GM19395 (cell line): Measurements from ENCODE around the gene CYBC1.

Source experiments
- ATAC-seq: cut with Tn5 transposase; IDR thresholded peaks from one replicate; pipeline ENCODE4 v1.9.1; 2021; ENCODE audit warnings: mild to moderate bottlenecking, moderate library complexity; ENCODE audit not compliant: unreplicated experiment

The CYBC1 gene

DNA sequence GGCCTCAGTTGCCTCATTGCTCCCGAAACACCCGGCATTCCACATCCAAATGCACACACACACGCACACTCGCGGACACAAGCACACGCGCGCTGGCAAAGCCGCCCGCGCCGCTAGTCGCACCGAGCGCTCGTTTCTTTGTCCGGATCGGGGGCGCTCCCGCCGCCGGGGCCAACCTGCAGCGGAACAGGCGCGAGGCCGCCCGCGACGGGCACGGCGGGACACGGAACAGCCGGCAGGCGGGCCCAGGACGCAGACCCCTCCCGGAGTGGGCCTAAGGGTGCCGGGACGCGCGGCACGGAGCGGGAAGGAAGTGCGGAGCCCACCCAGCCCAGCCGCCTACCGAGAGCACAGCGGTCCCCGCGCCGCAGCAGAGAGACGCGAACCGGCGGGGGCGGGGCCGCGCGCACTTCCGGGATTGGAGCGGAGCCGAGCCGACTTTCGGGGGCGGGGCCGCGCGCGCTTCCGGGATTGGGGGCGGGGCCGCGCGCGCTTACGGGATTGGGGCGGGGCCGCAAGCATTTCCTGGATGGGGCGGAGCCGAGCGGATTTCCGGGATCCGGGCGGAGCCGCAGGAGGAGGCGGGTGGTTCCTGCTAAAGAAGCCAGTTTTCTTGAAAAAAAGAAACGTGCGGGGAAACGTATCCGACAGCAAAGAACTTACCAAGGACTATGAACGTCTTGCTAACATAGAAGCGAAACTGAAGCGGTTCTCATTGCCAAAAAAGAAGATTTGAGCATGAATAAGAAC, at the start of gene CYBC1:
Gene CYBC1, minus strand, starts transcription at position 396 of the 750 bp plus-strand sequence. CDS start 1,498 bp downstream, outside the sequence.
- ATAC-seq = peak; percentile 45

DNA sequence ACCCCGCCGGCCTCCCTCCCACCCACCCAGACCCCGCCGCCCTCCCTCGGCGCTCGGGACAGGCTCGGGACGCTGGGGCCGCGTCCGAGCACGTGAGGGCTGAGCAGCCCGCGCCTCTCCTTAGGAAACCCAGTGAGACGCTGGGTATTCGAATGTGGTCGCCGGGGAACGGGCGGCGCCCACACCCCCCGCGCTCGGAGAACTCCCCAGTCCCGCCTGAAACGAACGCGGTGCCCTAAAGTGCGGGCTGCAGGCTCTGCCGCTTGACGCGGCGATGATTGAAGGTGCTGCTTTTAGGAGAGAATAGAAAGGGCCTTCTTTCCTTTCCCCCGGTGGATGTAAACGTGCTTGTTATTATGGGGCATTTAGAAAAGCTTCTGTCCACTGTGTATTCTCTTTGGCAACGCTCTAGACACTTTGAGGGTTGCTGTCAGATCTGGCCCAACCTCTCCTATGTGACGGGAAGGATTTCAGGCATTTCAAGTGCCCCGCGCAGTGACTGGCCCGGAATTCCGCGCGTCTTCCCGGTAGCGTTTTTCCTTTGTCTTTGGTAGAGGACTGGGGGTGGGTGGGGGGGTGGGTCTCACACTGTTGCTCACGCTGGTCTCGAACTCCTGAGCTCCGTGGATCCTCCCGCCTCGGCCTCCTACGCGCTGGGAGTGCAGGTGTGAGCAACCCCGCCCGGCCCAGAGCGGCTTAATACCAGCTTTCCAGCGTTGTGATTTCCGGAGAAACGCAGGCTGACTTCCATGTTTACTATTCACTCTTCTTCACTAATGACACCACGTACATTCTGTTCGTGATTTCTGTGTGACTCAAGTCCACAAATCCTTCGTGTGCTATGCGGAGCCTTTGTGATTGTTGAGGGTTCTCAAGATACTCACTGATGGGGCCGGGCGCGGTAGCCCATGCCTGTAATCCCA, 47.2 kb upstream of the CYBC1 start:
- peak; percentile 6 for ATAC-seq

DNA sequence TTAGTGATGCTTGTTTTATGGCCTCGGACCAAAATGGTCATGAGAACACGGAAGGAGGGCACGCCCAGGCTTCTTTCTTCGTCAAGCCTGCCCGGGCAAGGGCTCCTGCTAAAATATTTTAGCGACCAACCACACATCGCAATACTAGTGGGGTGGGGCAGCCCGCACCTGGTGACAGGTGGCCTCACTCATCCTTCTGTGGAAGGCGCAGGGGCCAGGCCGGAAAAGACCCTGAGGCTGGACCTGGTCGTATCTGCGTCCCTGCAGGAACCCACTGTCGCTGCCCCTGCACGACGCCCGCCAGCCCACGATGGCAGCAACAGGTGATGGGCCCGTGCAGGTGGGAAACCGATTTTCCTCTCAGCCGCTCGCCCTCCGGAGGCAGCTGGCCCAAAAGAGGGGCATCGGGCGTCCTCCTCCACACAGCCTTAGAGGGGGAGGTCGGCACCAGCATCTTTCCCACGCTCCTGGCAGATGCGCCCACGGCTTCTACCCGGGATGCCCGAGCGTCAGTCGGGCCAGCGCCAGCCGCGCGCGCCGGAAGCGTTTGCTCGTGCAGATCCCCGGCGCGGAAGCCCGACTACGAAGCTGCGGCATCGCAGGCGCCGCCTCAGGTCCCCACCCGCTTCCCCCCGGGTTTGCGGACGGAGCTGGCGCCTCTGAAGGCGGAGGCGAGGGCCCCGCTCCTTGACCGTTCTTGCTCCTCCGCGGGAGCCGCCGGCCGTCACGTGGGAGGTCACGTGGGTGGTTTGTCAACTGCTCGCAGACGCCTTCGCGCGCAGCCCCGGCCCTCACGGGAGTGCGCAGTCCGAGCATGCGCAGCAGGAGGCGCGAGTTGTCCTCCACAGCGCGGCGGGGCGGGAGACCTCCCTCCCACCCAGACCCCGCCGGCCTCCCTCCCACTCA, 46.2 kb upstream of the CYBC1 start:
- peak; percentile 58 for ATAC-seq

DNA sequence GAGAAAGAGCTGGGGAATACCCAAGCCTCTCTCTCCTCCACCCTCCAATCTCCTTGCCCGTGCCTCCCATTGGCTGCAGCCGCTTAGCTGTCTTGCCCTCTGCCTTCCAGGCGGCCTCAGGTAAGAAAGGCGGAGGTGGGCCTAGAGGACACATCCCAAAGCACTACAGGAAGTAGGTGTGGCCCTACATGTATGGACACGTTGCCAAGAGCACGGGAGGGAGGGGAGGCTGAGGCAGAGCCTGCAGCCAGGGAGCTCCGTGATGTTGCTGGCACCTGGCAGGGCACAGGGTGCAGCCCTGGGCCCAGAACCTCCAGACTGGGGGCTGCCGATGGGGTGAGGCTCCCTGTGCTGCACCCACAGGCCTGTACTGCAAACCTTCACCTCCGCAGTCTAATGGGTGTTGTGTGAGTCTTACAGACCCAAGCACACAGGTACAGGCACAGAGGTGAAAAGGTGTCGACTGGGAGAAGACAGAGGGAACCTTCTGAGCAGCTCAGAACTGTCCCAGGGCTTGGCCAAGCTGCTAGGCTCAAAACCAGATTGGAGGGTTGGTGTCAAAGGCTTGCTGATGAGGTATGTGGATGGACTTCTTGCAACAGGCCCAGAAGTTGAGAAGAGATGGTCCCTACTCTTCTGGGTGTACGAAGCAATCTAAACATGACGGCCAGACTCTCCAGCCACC, 45.4 kb upstream of the CYBC1 start:
- ATAC-seq = no peak

DNA sequence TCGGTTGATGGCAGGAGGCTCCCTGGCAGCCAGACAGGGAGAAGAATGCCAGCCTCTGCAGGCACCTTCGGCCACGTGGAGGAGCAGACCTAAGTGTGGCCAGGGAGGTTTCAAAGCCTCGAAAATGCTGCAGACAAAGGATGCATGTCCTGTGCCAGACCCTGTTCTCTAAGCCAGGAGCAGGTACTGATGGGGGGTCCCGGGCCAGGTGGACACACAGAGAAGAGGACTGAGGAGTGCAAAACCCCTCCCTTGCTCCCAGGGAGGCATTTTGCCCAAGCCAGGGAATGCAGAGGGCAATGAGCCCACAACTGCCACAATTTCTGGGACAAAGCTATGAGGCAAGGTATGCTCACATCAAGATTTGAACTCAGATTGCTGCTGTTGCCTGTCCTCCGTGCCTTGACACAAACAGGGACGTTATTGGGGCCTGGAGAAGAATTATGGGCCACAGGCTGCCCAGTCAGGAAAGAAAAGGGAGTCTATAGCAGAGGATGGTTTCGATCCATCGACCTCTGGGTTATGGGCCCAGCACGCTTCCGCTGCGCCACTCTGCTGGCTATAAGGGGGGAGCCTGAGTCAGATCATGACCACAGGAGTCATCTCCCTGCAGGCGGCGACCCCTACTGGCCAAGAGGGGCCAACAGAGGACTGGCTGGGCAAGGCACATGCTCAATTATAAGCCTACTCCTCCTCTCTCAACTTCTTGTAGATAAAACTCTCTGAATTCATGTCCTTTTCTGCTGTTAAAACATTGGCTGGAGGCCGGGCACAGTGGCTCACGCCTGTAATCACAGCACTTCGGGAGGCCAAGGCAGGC, 43.9 kb upstream of the CYBC1 start:
- ATAC-seq = peak; percentile 63

DNA sequence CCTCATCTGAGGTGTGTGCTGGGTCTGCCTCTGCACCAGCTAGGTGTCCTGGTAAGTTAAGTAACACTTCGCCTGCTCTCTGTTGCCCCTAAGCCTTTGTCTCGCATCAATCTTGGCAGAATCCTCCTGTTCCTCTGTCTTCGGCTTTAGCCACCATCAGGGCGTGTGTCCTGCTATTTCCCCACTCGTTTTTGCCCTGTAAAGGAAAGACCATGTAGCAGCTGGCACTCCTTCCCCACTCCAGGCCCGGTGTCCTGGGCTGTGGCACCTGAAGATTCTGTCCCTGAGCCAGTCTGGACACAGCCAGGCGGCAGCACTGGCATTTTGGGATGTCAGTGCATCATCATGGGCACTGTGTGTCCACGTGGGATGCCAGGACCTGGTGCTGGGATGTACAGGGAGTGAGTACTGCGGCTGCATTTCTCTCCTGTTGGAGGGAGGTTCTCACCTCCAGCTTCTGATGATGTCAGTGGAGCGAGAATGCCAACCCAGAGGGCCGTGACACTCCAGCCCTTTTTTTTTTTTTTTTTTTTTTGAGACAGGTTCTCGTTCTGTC, 42.8 kb upstream of the CYBC1 start:
- no peak for ATAC-seq

DNA sequence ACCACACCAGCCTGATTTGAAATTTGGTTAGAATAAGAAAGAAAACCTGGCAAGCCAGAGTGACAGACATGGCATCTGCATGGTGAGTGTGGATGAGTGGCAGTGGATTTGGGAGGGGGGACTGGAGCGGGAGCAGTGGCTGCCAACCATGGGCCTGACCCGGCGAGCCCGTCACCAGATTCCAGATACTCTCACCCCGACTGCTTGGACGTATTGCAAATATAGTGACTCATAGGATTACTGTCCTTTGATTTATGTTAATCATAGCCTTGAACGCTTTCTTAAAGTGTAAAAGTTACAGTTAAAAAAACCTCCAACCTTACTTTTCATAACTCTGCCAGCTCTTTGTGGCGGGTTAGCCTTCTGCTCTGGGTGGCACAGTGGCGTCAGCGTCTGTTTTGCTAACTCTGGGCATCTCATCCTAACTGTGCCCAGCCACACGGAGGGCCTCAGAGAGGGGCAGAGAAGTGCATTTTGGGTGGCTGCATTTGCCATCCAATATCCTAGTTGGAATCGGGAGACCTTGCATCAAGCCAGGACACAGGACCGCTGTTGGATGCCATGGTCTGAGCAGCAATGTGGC, 42.2 kb upstream of the CYBC1 start:
- ATAC-seq = no peak

DNA sequence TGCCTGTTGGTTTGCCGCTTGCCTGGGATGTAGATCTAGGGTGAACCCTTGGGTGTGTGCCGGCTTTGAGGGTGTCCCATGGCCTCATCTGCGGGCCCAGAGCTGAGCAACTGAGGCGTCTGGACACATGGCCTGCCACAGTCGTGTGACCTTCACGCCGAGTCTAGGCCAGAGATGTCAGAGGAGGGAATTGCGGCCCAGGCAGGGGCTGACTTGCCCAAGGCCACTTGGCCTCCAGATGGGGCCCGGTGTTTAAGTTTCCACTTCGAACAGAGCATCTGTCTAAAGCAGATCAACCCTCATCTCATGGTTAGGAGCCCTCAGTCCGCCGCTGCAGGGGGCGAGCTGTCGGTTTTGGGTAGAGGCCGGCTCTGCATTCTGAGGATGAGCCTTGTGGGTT, 41.0 kb upstream of the CYBC1 start:
- ATAC-seq = no peak

DNA sequence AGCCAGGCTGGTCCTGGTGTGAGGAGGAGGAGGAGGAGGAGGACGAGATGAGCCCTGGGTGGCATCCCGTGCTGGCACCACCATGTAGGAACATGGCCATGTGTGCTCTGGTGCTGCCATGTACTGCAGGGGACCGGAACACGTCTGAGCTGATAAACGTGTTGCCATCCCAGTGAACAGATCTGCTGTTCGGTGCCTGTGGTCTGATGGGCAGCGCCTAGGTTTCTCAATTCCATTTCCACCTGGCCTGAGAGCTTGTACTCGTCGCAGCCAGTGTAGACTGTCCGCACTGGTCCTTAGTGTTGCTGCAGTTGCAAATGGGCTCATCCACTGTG, 40.6 kb upstream of the CYBC1 start:
- ATAC-seq = no peak

DNA sequence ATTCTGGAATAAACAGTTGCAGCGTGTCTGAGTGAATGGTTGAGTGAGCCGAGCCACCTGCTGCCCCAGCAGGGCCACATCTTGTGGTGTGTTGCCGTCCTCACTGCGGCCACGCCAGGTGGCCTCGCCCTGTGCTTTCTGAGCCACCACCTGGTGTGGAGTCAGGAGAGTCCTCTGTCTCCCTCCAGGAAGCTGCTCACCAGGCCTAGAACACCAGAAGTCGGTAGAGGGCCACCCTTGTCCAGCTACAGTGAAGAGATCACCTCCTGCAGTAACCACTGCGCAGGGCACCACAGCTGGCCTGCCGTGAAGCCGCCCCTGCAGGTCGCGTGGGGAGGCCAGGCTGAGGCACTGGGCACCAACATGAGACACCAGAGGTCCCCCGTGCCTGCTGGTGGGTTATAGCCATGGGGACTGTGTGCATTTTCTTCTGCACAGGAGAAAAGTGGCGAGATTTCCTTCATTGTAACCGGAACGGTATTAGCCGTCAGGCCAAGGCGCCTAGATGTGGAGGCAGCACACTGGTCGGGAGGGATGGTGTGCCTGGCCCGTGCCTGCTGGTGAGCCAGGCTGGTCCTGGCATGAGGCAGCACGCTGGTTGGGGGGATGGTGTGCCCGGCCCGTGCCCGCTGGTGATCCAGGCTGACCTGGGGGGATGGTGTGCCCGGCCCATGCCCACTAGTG, 40.1 kb upstream of the CYBC1 start:
- ATAC-seq = no peak

DNA sequence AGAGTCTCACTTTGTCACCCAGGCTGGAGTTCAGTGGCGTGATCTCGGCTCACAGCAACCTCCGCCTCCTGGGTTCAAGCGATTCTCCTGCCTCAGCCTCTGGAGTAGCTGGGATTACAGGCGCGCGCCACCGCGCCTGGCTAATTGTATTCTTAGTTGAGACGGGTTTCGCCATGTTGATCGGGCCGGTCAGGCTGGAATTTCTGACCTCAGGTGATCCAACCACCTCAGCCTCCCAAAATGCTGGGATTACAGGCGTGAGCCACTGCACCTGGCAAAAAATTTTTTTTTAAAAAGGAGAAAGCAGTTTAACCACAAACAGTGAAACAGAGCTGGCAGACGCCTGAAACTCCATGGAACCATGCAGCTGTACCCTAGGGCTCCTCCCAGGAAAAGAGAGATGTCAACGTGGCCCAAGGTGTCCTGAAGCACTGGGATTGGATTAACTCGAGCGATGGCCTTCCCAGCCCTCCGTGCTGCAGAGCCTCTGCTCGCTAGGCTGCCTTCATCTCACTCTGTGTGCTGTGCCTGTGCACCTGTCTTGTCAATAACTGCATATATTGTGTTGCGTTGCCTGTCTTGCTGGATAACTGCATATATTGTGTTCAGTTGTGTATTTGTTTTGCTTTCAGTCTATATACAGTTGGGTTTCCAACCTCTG, 39.4 kb upstream of the CYBC1 start:
- no peak for ATAC-seq

DNA sequence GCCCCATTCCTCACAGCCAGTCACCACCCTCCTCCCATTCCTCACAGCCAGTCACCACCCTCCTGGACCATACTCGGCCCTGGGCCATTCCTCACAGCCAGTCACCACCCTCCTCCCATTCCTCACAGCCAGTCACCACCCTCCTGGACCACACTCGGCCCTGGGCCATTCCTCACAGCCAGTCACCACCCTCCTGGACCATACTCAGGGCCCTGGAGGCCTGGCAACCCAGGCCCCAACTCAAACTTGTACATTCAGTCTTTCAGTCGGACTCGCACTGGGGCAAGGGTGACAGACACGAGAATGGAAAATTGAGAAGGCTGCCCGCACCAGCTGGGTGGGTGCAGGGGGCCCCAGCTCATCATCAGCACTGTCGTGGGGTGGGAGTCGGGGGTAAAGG, 38.6 kb upstream of the CYBC1 start:
- no peak for ATAC-seq

DNA sequence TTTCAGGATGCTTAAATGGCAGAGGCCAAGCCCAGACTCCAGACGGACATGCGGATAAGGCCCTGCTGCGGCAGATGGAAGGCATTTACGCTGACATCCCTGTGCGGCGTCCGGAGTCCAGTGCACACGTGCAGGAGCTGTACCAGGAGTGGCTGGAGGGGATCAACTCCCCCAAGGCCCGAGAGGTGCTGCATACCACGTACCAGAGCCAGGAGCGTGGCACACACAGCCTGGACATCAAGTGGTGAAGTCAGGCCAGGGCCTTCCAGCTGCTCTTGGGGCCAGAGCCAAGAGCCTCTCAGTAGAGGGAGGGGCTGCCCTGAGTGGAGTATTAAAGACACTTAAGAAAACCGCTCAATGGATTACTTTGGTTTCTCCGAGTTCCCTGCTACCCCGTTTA, 37.4 kb upstream of the CYBC1 start:
- ATAC-seq = no peak

DNA sequence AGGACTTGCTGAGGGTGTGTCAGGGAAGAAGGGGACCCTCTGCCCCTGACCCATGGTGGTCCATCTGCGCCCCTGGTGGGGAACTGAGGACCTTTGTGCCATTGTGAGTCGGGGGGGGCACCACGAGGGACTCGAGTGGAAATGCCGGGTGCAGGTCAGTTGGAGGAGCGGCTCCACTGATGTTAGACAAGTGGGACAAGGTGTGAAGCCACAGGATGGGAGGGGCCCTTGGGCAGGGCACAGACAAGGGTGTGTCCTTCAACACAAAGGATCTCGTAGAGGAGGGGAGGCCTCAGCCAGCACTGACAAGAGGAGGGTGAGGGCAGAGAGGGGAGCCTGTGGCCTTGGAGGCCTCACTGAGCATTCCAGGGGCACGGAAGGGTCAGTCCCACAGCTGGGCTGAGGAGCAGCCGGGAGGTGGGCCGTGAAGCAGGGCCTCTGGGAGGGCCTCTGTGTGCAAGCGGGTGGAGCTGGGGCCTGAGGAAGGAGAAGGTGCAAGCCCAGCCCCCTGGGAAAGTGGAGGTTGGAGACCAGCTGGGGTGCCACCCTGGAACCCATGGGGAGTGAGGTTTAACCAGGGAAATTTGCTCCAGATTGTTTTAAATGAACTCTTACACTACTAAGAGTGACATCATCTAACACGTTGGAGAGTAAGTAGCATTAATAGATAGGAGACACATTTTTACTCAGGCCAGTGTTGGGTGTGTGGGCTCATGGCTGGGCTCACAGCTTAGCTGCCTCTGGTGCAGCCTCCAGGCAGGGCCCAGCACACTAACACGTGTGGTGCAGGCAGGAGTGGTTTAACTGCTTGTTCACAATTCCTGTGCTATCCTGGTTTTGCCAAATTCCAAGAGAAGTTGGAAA, 35.9 kb upstream of the CYBC1 start:
- ATAC-seq = no peak

DNA sequence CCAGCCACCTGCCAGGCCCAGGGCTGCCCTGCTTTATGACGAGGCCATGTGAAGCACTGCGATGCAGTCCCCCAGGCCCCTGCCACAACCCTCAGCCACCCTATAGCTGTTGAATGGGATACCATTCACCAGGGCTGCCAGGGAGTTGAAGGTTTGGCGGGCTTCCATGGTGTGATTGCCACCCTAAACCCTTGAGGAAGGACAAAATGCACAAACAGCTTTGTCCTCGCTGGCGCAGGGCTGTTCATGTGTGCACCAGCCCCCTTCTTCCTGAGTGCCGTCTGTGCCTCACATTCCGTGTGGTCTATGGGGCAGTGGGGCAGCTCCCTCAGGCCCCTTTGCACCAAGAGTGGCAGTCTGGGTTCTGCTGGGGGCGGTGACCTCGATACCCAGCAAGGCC, 33.3 kb upstream of the CYBC1 start:
- ATAC-seq = no peak

DNA sequence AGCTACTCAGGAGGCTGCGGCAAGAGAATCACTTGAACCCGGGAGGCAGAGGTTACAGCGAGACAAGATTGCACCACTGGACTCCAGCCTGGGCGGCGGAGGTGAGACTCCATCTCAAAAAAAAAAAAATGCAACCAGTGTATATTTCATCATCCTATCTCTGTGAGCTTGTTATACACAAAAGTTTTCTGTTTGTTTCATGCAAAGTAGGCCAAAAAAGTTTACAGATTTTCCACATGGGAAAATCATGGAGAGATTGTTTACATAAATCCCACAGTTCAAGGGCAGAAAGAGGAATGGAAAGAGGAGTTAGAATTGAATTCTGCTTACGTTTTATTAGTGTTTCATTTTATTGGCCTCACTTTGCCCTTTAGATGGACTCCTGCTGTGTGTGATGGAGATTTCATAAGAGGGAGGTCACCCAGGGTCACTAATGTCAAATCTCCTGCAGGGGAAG, 32.7 kb upstream of the CYBC1 start:
- no peak for ATAC-seq

DNA sequence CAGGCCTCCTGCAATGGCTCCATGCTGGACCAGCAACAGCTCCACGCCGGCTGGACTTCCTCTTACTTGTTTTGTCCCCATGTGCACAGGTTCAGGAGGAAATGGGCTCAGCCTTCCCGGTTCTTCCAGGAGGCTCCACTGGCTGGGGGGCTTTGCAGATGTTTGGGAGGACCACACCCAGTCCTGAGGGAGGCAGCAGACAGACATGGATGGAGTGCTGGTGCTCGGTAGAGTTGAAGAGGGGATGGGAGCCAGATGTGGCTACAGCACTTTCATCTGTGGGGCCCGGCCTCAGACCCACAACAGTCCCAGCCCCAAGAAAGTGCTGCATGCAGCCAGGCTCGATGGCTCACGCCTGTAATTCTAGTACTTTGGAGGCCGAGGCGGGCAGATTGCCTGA, 29.8 kb upstream of the CYBC1 start:
- no peak for ATAC-seq
